ENCODE data around the gene PLXNA4.

GRCh38 chr7:132492823-132493445 is 83.3 kb downstream of the PLXNA4 start:
- no peak for TF ChIP-seq BHLHE40 (IDR thresholded peaks at IDR 0.05; ENCODE audit: borderline replicate concordance)
- no peak for TF ChIP-seq TARDBP (IDR thresholded peaks at IDR 0.05)
- TF ChIP-seq SP1 (IDR thresholded peaks at IDR 0.05), result no peak
- no peak for TF ChIP-seq ZNF384 (IDR thresholded peaks at IDR 0.05)
- no peak for TF ChIP-seq FOXK2 (IDR thresholded peaks at IDR 0.05)
- no peak for TF ChIP-seq PKNOX1 (IDR thresholded peaks at IDR 0.05)
- no peak for TF ChIP-seq FOXM1 (IDR thresholded peaks at IDR 0.05; ENCODE audit: borderline replicate concordance)
- no peak for TF ChIP-seq NFRKB (IDR thresholded peaks at IDR 0.05)
- no peak for TF ChIP-seq FOXA1 (IDR thresholded peaks at IDR 0.05)
- TF ChIP-seq SUZ12 (IDR thresholded peaks at IDR 0.05), result no peak
- no peak for TF ChIP-seq ELF4 (IDR thresholded peaks at IDR 0.05)
- TF ChIP-seq ARNT (IDR thresholded peaks at IDR 0.05), result no peak
